Sciatic nerve (tissue), 2 donors: Measurements from ENCODE around the gene KCNJ5. TPM values are rescaled to one million over a fixed set of nuclear protein-coding genes. Genes with fewer than 3 reads are reported as not detected.

Experiments used
- ATAC-seq: fragments of 200-7000 bp; cut with Tn5 transposase; one replicate; pipeline ENCODE4 v1.9.1; 2020; ENCODE audit warnings: mild to moderate bottlenecking, moderate library complexity
- DNase-seq: peaks from one replicate; pipeline ENCODE4 v3.0.0-alpha.2; 2020; ENCODE audit warnings: low spot score
- intact Hi-C: fragments of 100-400 bp; cut with DNase I; formaldehyde crosslinking; loops from one replicate; pipeline ENCODE4 v1.14.2; 2022
- total RNA-seq: library from RNA; stranded (reverse); fragmentation: NEBNext Ultra II Directional; extraction: Animal tissue kit (Norgen Biotek cat#: 25700); gene quantifications from one replicate; pipeline ENCODE4 v1.2.1, GENCODE V29; 2021
- donor health status: DM: no; HTN: no; CAD: no.
- donor health status: DM: no; HTN: no; CAD: no.

The KCNJ5 gene
- total RNA-seq, 1 donor from 2014 or later, result 2.5 TPM

DNA sequence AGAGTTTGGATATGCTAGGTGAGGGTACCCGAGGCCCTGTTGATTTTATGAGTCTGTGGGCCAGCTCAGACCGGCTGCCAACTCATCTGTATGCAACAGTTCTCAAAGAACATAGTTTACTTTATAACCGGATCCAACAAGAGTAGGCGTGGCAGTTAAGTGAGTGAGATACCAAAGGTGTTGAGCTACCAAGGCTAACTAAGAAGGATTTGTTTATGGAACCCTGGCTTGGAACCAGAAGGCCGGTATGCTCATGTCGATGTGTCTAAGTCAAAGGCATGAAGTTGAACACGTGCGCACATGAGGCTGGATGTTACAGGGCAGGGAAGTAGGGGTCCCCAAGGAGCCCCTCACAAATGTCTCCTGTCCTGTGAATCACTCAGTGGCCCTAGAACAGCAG is 23.9 kb upstream of the KCNJ5 start, which contains the start of gene KCNJ1:
KCNJ1 (minus strand) TSS at position 20 of the 400 bp plus-strand sequence. CDS start 27,053 bp downstream, outside the sequence.
- no peak for DNase-seq
- intact Hi-C loops, result no loop called here
- no peak for ATAC-seq

DNA sequence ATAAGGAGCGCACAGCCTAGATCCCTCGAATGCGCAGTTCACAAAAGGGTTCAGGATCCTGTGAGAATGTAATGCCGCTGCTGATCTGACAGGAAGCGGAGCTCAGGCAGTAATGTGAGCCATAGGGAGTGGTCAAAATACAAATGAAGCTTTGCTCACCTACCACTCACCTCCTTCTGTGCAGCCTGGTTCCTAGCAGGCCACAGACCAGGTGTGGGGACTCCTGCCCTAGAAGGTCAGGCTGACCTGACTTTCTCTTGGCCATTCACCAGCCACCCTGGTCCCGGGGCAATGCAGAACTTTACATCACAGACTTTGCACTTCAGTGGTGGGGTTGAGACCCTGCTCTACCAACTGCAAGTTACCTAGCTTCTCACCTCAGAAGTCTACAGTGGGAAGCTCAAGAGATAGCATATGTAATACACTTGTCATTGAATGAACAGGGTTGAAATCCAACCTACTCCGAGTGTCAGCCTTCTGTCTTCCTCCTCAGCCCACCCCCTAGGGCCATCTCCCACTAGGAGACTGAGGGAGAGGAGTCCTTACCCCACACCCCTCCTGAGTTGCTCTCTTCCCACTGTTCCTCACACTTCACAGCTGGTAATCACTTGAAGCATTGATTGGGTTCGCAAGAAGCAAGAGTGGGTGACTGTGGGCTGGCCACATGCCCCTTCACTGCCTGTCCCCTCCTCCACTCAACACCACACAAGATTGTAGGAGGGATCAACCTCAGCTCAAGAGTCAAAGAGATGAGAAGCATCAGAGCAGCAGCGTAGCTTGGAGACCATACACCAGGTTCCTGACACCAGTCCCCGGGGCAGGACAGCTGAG is 22.1 kb upstream of the KCNJ5 start:
- no peak for ATAC-seq
- no peak for DNase-seq
- intact Hi-C loops, result no loop called here

DNA sequence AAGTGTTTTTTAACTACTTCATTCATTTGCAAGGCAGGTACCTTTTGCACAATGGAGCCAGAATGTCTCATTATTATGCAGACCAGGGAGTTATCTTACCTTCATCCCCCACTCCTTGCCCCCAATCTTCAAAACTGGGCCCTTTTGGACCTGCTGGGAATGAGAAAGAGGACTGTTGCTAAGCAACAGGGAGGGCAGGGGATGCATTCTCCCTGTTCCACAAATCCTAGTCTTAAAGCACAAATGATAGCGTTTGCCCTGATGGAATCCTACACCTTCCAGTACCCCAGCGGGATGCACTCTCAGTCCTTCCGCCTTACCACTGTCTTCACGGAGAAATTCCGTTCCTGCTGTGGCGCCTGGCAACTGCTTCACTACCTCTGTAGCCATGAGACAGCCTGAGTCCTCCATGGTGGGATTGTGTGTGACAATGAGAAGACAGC is 20.0 kb upstream of the KCNJ5 start:
- ATAC-seq, result no peak
- intact Hi-C loops, result no loop called here
- no peak for DNase-seq

GRCh38 chr11:128872094-128872493 is 19.1 kb upstream of the KCNJ5 start:
- DNase-seq (no peak), ATAC-seq (no peak)
- intact Hi-C loops, result no loop called here

- DNase-seq (no peak), ATAC-seq (no peak)
- intact Hi-C loops, result no loop called here
Observed at GRCh38 chr11:128872594-128872993, 18.6 kb upstream of the KCNJ5 start.

DNA sequence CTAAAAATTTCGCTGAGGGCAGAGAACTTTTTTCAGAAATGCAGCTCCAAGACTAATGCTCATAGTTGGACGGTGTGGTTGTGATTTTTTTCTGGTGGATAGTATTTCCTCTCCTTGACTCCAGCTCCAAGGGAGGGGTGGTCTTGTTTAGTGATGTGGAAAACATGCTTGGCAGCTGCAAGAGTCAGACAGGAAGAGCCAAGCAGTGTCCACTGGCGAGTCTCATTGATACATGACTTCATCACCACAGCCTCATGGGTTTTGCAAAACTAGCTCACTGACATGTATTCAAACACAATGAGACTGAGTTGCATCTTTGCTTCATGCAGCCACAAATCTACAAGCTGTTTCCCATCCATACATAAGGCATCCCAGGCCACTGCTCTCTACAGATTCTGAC is 16.7 kb upstream of the KCNJ5 start:
- DNase-seq (no peak), ATAC-seq (no peak)
- intact Hi-C loops, result no loop called here

DNA sequence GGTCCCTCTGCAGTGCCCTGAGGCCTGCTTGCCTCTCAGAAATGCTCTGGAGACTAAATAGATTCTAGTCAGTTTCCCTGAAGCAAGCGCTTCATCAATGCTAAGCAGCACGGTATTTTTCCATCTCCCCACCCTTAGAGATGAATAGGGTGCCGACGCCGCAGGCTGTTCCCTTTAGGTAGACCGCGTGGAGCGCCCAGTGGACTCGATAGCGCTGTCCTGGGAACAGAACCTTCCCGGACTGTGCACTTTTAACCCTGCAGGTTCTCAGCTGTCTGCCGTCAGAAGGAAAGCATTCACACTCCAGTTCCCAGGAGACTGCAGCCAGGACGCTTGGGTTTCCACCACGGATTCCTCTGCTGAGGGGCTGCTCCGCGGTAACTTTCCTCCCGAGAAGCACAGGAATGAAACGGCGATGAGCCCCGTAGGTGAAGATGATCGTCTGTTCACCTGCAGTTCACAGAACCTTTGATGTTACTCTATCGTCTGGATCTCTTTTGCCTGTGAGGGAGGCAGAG is 15.0 kb upstream of the KCNJ5 start:
- no peak for DNase-seq
- no peak for ATAC-seq
- intact Hi-C loops, result no loop called here

- ATAC-seq, result no peak
- no peak for DNase-seq
- intact Hi-C loops, result no loop called here
Observed at GRCh38 chr11:128877726-128878125, 13.4 kb upstream of the KCNJ5 start.

- intact Hi-C loops, result no loop called here
- no peak for DNase-seq
Observed at GRCh38 chr11:128878455-128878854, 12.7 kb upstream of the KCNJ5 start.

GRCh38 chr11:128879817-128880216 is 11.3 kb upstream of the KCNJ5 start:
- DNase-seq, result no peak
- intact Hi-C loops, result loop anchor here (10.0 kb wide), 1 partner anchor 75 kb away; no protein-coding TSS in a partner anchor
- no peak for ATAC-seq

More at GRCh38 chr11:128878455-128878854, 12.7 kb upstream of the KCNJ5 start:
- ATAC-seq, result no peak

DNA sequence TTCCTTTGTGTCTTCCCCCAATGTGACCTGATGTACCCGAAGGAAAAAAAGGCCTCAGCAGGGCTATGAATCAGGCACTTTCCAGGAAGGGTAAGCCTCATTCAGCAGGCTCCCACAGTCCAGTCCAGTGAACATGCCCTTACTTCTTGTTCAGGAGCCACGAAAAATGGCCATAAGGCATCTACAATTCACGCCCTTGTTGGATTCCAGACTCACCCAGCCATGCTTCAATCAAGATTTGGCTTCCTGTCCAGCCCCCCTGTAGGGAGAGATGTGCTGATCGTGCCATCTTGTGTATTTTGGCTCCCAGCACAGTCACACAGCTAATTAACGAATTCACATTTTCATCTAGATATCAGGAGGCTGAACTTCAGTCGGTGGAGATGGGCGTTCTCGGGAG is 9.9 kb upstream of the KCNJ5 start:
- no peak for DNase-seq
- no peak for ATAC-seq
- intact Hi-C loops, result loop anchor here (10.0 kb wide), 1 partner anchor 74 kb away; no protein-coding TSS in a partner anchor

GRCh38 chr11:128882451-128882850 is 8.7 kb upstream of the KCNJ5 start:
- ATAC-seq, result no peak
- no peak for DNase-seq
- intact Hi-C loops, result loop anchor here (10.0 kb wide), 1 partner anchor 72 kb away; no protein-coding TSS in a partner anchor

GRCh38 chr11:128884054-128884453 is 7.1 kb upstream of the KCNJ5 start:
- ATAC-seq, result no peak
- intact Hi-C loops, result loop anchor here (10.0 kb wide), 1 partner anchor 71 kb away; no protein-coding TSS in a partner anchor

DNA sequence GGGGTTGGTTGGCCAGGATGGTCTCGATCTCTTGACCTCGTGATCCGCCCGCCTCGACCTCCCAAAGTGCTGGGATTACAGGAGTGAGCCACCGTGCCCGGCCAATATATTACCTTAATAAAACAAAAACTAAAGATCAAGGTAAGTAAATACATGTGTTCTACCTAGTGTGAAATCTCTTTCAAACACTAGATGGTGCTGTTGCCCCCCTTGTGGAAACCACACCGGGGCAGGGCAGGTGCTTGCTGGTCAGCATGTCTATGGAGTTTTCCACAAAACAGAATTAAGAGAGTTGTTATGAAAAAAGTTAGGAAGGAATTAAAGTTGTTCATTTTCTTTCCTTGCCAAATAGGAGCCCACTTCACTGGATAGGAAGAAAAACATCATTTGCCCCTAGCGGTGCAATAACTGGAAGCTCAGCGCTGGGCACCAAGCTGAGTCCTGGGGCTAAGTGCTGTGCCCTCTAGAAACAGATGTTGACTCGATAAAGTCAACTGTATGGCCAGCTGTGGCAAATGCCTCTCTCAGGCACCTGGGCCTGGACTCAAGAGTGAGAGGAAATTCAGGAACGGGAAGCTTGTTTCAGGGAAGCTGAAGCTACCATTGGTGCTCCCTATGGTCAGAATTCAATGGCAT is 6.3 kb upstream of the KCNJ5 start:
- DNase-seq (peak; percentile 68), ATAC-seq (peak; percentile 81)
- intact Hi-C loops, result loop anchor here (10.0 kb wide), 1 partner anchor 70 kb away; no protein-coding TSS in a partner anchor

More at GRCh38 chr11:128884054-128884453, 7.1 kb upstream of the KCNJ5 start:
- no peak for DNase-seq

GRCh38 chr11:128886406-128887124 is 4.6 kb upstream of the KCNJ5 start:
- no peak for ATAC-seq
- DNase-seq, result no peak

GRCh38 chr11:128888034-128888985 is 2.8 kb upstream of the KCNJ5 start:
- intact Hi-C loops, result loop anchor here (10.0 kb wide), 1 partner anchor 66 kb away; no protein-coding TSS in a partner anchor
- DNase-seq, result no peak
- no peak for ATAC-seq

More at GRCh38 chr11:128886406-128887124, 4.6 kb upstream of the KCNJ5 start:
- intact Hi-C loops, result loop anchor here (10.0 kb wide), 1 partner anchor 68 kb away; no protein-coding TSS in a partner anchor

DNA sequence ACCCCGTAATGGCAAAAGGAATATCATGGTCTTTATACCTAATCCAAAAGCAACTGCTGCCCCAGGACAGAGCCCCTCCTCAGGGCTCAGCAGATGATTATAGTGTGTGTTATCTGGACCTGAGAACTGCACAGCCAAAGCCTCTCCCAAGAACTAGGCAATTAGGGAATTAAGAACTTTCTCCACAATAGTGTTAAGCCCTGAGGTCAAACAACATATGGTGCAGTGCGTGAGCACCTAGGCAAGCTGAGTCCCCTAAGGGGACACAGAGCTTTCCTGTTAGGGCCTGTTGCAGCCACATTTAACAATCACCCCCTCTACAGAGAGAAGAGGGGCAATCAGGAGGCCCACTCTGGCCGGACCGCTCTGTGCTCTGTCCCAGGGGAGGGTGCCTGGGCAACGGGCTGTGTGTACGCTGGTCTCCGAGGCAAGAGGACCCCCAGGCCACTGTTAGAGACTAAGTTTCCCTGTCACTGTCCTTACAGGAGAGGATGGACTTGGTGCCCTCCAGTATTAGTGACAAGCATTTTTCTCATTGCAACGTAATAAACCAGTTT is 1.4 kb upstream of the KCNJ5 start:
- DNase-seq, result no peak
- intact Hi-C loops, result loop anchor here (10.0 kb wide), 1 partner anchor 65 kb away; no protein-coding TSS in a partner anchor
- ATAC-seq, result no peak

- ATAC-seq, result no peak
- intact Hi-C loops, result no loop called here
Observed at GRCh38 chr11:128890216-128890542, 977 bp upstream of the KCNJ5 start.

More at GRCh38 chr11:128890216-128890542, 977 bp upstream of the KCNJ5 start:
- no peak for DNase-seq
